Retinal pigment epithelial cell (primary cell): Measurements from ENCODE around the gene SHC4.

Experiments used
- DNase-seq: peaks from one replicate; pipeline ENCODE4 v3.0.0-alpha.2; 2010; ENCODE audit warnings: low read depth
- H3K4me3 ChIP-seq: 2 replicates; pipeline ENCODE4 v1.5.1; 2011; ENCODE audit warnings: mild to moderate bottlenecking, low read length, control low read depth, moderate library complexity
- CTCF ChIP-seq: conservative IDR thresholded peaks from 2 replicates; pipeline ENCODE4 v1.5.1; 2011; ENCODE audit warnings: low read depth, low read length, control low read depth, inconsistent platforms

SHC4 gene

GRCh38 chr15:48781017-48781416 lies 182.7 kb downstream of the SHC4 start:
- TF ChIP-seq CTCF: no peak
- H3K4me3 ChIP-seq: no peak overlapping the region
- no peak for DNase-seq

- DNase-seq: no peak
- TF ChIP-seq CTCF: no peak
- no peak overlapping the region for H3K4me3 ChIP-seq
Observed at GRCh38 chr15:48778331-48778730, 185.4 kb downstream of the SHC4 start.

- DNase-seq: no peak
- TF ChIP-seq CTCF: no peak
- H3K4me3 ChIP-seq: no peak overlapping the region
Observed at GRCh38 chr15:48777645-48778330, 185.9 kb downstream of the SHC4 start.

GRCh38 chr15:48775546-48775945 lies 188.2 kb downstream of the SHC4 start:
- H3K4me3 ChIP-seq: no peak overlapping the region
- TF ChIP-seq CTCF: no peak
- DNase-seq: no peak

- no peak for DNase-seq
- TF ChIP-seq CTCF: no peak
Observed at GRCh38 chr15:48774484-48774883, 189.2 kb downstream of the SHC4 start.

More at GRCh38 chr15:48774484-48774883, 189.2 kb downstream of the SHC4 start:
- no peak overlapping the region for H3K4me3 ChIP-seq
